Vagina (tissue), 2 donors: ENCODE results near the gene HPCA. TPM values are rescaled to one million over a fixed set of nuclear protein-coding genes. Genes with fewer than 3 reads are reported as not detected.
A peak's percentile ranks its signal among the peaks of the same experiment; 100 is the strongest.

Experiments
- DNase-seq, 2 donors: peaks; one replicate each; pipeline ENCODE4 v3.0.0-alpha.2; 2017; ENCODE audit errors: extremely low spot score in 2 of 2
- H3K27ac ChIP-seq: fragments of 200-600 bp; sonication (generic); one replicate; pipeline ENCODE4 v1.5.1; 2019
- H3K27me3 ChIP-seq: fragments of 200-600 bp; sonication (generic); one replicate; pipeline ENCODE4 v1.5.1; 2019
- H3K36me3 ChIP-seq, 2 donors: fragments of 200-600 bp; sonication (generic); one replicate each; pipeline ENCODE4 v1.5.1; 2017 to 2019
- H3K4me1 ChIP-seq: fragments of 200-600 bp; sonication (generic); one replicate; pipeline ENCODE4 v1.5.1; 2019
- H3K4me3 ChIP-seq, 2 donors: fragments of 200-600 bp; sonication (generic); 1 replicate in 1 of 2; 2 replicates in 1 of 2; pipeline ENCODE4 v1.5.1; 2016 to 2019
- H3K9me3 ChIP-seq: fragments of 200-600 bp; sonication (generic); one replicate; pipeline ENCODE4 v1.5.1; 2019
- CTCF ChIP-seq, 3 experiments: fragments of 450-650 bp in 2 of 3; fragments of 200-600 bp in 1 of 3; sonication (generic) in 1 of 3; IDR thresholded peaks; one replicate each; pipeline ENCODE4 v1.5.1; 2017 to 2019; ENCODE audit warnings: antibody characterized with exemption in 3 of 3, mild to moderate bottlenecking in 2 of 3, moderate library complexity in 2 of 3
- POLR2A ChIP-seq, 2 donors: fragments of 450-650 bp; IDR thresholded peaks; one replicate each; pipeline ENCODE4 v1.6.1; 2017; ENCODE audit warnings: antibody characterized with exemption in 2 of 2, mild to moderate bottlenecking in 2 of 2, moderate library complexity in 2 of 2
- POLR2AphosphoS5 ChIP-seq, 2 donors: sonication (generic); formaldehyde crosslinking; IDR thresholded peaks; one replicate each; pipeline ENCODE4 v1.9.0; 2017; ENCODE audit warnings: antibody characterized with exemption in 2 of 2, mild to moderate bottlenecking in 2 of 2, low read depth in 1 of 2; ENCODE audit not compliant: insufficient read depth in 1 of 2
- intact Hi-C: fragments of 100-400 bp; cut with DNase I; formaldehyde crosslinking; loops from one replicate; pipeline ENCODE4 v1.15.1; 2023
- total RNA-seq: library from RNA; depleted of rRNA; stranded (reverse); fragments of >200 nt; gene quantifications from one replicate; pipeline ENCODE4 v1.2.3, GENCODE V29; 2016

HPCA gene
- total RNA-seq, 1 donor from 2014 or later: not detected

GRCh38 chr1:32898958-32899357 lies 12.7 kb downstream of the HPCA start:
- no peak overlapping the region for H3K4me3 ChIP-seq
- H3K9me3 ChIP-seq: no peaks in the 10 kb centered on the region
- TF ChIP-seq POLR2A (IDR thresholded peaks at IDR 0.05): no peak
- TF ChIP-seq CTCF (IDR thresholded peaks at IDR 0.05): no peak
- no peak for TF ChIP-seq POLR2AphosphoS5 (IDR thresholded peaks at IDR 0.05; ENCODE audit: insufficient read depth in 1 of 2, low read depth in 1 of 2)
- peaks cover 23% of the 10 kb centered on the region for H3K4me1 ChIP-seq
- intact Hi-C loops: no loop called here
- no peaks in the 10 kb centered on the region for H3K27me3 ChIP-seq
- H3K36me3 ChIP-seq: no peaks in the 10 kb centered on the region
- H3K27ac ChIP-seq: no peak overlapping the region
- no peak for DNase-seq

- H3K4me3 ChIP-seq: peak overlapping the region in 1 of 2 donors; percentile 89
- no peak for TF ChIP-seq CTCF (IDR thresholded peaks at IDR 0.05)
- TF ChIP-seq POLR2A (IDR thresholded peaks at IDR 0.05): no peak
- TF ChIP-seq POLR2AphosphoS5 (IDR thresholded peaks at IDR 0.05; ENCODE audit: insufficient read depth in 1 of 2, low read depth in 1 of 2): no peak
- H3K27ac ChIP-seq: no peak overlapping the region
- H3K9me3 ChIP-seq: no peaks in the 10 kb centered on the region
- H3K36me3 ChIP-seq: no peaks in the 10 kb centered on the region
- DNase-seq: no peak
- H3K27me3 ChIP-seq: no peaks in the 10 kb centered on the region
- H3K4me1 ChIP-seq: peaks cover 19% of the 10 kb centered on the region
- intact Hi-C loops: no loop called here
Measured at GRCh38 chr1:32899586-32900296, 13.4 kb downstream of the HPCA start.

DNA sequence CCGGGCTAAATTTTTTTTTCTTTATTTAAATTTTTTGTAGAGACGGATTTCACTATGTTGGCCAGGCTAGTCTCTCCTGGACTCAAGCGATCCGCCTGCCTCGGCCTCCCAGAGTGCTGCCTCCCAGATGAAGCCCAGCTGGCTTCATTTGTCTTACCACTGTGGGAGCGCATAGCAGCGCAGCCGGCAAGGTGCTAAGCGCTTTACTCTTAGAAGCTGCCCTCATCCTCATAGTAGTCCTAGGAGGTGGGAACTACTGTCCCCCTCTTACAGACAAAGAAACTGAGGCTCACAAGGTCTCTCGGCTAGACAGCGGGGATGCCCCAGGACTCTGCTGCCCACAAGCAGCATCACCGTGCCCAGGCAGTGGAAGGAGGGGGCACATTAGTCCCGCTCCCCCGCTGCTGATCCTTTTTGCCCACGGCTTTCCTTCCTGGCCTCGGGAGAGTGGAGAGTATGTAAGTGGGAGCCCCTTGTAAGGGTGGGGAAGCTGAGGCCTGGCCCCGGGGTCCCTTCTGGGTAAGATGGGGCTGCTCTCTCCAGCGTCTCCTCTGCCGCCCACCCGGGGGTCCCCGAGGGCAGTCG lies 14.2 kb downstream of the HPCA start:
- Histone ChIP-seq H3K27ac (peak overlapping the region; percentile 85), H3K4me1 (peaks cover 19% of the 10 kb centered on the region), H3K36me3 (no peaks in the 10 kb centered on the region), H3K27me3 (no peaks in the 10 kb centered on the region), H3K4me3 (peak overlapping the region; percentile 73 to 89), H3K9me3 (no peaks in the 10 kb centered on the region)
- intact Hi-C loops: no loop called here
- no peak for DNase-seq
- TF ChIP-seq POLR2AphosphoS5 (IDR thresholded peaks at IDR 0.05; ENCODE audit: insufficient read depth in 1 of 2, low read depth in 1 of 2) (peak in 1 of 2 donors; percentile 13), CTCF (IDR thresholded peaks at IDR 0.05) (no peak)

GRCh38 chr1:32900956-32901822 lies 14.9 kb downstream of the HPCA start, which contains the start of gene TMEM54:
TMEM54 (minus strand) TSS chr1:32901389; CDS start chr1:32901238, 151 bp downstream.
- Histone ChIP-seq H3K4me3 (peak within 1 kb of the TSS; percentile 73 to 89), H3K36me3 (no peaks in the 10 kb centered on the region), H3K4me1 (peaks cover 19% of the 10 kb centered on the region), H3K9me3 (no peaks in the 10 kb centered on the region), H3K27ac (peak within 1 kb of the TSS; percentile 85), H3K27me3 (no peaks in the 10 kb centered on the region)
- intact Hi-C loops: no loop called here
- no peak for DNase-seq
- TF ChIP-seq POLR2A (IDR thresholded peaks at IDR 0.05): peak in 1 of 2 donors; percentile 42
- no peak for TF ChIP-seq CTCF (IDR thresholded peaks at IDR 0.05)
